ENCODE results near the gene KCNIP1. TPM values are rescaled to one million over a fixed set of nuclear protein-coding genes. Genes with fewer than 3 reads are reported as not detected.

KCNIP1 gene
- polyA plus RNA-seq, 1 of the 3 experiments (the other 2 are of a cell fraction): 1.3 TPM

- no peak overlapping the region for H3K9ac ChIP-seq
- CTCF ChIA-PET: interaction anchor here (0.6 to 1.2 kb wide), 2 partner anchors 45 to 610 kb away, joined by 3 read pairs; no protein-coding TSS in a partner anchor
- no peak overlapping the region for H3K27ac ChIP-seq (ENCODE audit: low read depth in 2 of 2, low read length in 1 of 2)
- no peak overlapping the region for H3K4me3 ChIP-seq (ENCODE audit: low read depth in 2 of 2, low read length in 1 of 2)
- WGBS (ENCODE audit: low lambda C conversion rate): 5% methylated on average over 2 of the region's 2 CpGs
- no peaks in the 10 kb centered on the region for H3K4me1 ChIP-seq (ENCODE audit: control insufficient read depth in 1 of 2, insufficient read depth in 2 of 2, low read depth in 1 of 2, low read length in 1 of 2)
- no peak for TF ChIP-seq MEF2A (IDR thresholded peaks at IDR 0.05; ENCODE audit: borderline replicate concordance, low read depth)
- TF ChIP-seq GATA2 (CRISPR knock-in tag; IDR thresholded peaks at IDR 0.05): no peak
- TF ChIP-seq RXRA (IDR thresholded peaks at IDR 0.05; ENCODE audit: borderline replicate concordance, low read depth): no peak
- TF ChIP-seq POLR2AphosphoS5 (IDR thresholded peaks at IDR 0.05; ENCODE audit: low read depth, low read length): no peak
- H3K9me3 ChIP-seq: no peaks in the 10 kb centered on the region
- POLR2A ChIA-PET: no interaction called here
- H3K4me2 ChIP-seq: no peak overlapping the region
- no peak overlapping the region for H2AFZ ChIP-seq (ENCODE audit: low read depth)
- H4K20me1 ChIP-seq (ENCODE audit: insufficient read depth): no peaks in the 10 kb centered on the region
- DNase-seq: no peak
- H3K9me2 ChIP-seq: no peaks in the 10 kb centered on the region
- no peaks in the 10 kb centered on the region for H3K79me2 ChIP-seq (ENCODE audit: insufficient read depth)
- no peaks in the 10 kb centered on the region for H3F3A ChIP-seq (replicated peaks; ENCODE audit: insufficient read depth)
- no peaks in the 10 kb centered on the region for H3K27me3 ChIP-seq (ENCODE audit: insufficient read depth)
- H3K36me3 ChIP-seq (replicated peaks in 1 of 2; ENCODE audit: control insufficient read depth in 1 of 2, insufficient read depth in 2 of 2, low read length in 1 of 2): no peaks in the 10 kb centered on the region
Measured at GRCh38 chr5:170732685-170733084, 228.9 kb downstream of the KCNIP1 start.

- WGBS (ENCODE audit: low lambda C conversion rate): 23% methylated on average over 3 of the region's 3 CpGs
- Histone ChIP-seq H3K4me1 (ENCODE audit: control insufficient read depth in 1 of 2, insufficient read depth in 2 of 2, low read depth in 1 of 2, low read length in 1 of 2) (no peaks in the 10 kb centered on the region), H3K9ac (no peak overlapping the region), H3K4me3 (ENCODE audit: low read depth in 2 of 2, low read length in 1 of 2) (no peak overlapping the region), H3K79me2 (ENCODE audit: insufficient read depth) (no peaks in the 10 kb centered on the region), H3K27ac (ENCODE audit: low read depth in 2 of 2, low read length in 1 of 2) (no peak overlapping the region), H4K20me1 (ENCODE audit: insufficient read depth) (no peaks in the 10 kb centered on the region), H3K9me3 (no peaks in the 10 kb centered on the region), H3K27me3 (ENCODE audit: insufficient read depth) (no peaks in the 10 kb centered on the region), H3K36me3 (replicated peaks in 1 of 2; ENCODE audit: control insufficient read depth in 1 of 2, insufficient read depth in 2 of 2, low read length in 1 of 2) (no peaks in the 10 kb centered on the region), H2AFZ (ENCODE audit: low read depth) (no peak overlapping the region), H3K4me2 (no peak overlapping the region), H3F3A (replicated peaks; ENCODE audit: insufficient read depth) (no peaks in the 10 kb centered on the region), H3K9me2 (no peaks in the 10 kb centered on the region)
- TF ChIP-seq EZH2phosphoT487 (IDR thresholded peaks at IDR 0.05; ENCODE audit: borderline replicate concordance, low read depth) (no peak), NRF1 (IDR thresholded peaks at IDR 0.05; ENCODE audit: low read depth, low read length) (no peak), NFIC (IDR thresholded peaks at IDR 0.05; ENCODE audit: borderline replicate concordance) (no peak), MAX (IDR thresholded peaks at IDR 0.05; ENCODE audit: low read depth) (no peak), RXRA (IDR thresholded peaks at IDR 0.05; ENCODE audit: borderline replicate concordance, low read depth) (no peak), MXI1 (IDR thresholded peaks at IDR 0.05; ENCODE audit: low read depth, low read length) (no peak), ZBTB33 (IDR thresholded peaks at IDR 0.05; ENCODE audit: borderline replicate concordance, low read depth) (no peak), PBX3 (IDR thresholded peaks at IDR 0.05) (no peak), RFX5 (IDR thresholded peaks at IDR 0.05; ENCODE audit: low read length) (no peak), FOSL2 (IDR thresholded peaks at IDR 0.05; ENCODE audit: borderline replicate concordance, low read depth) (no peak), REST (IDR thresholded peaks at IDR 0.05; ENCODE audit: low read depth, low read length) (no peak)
- POLR2A ChIA-PET: no interaction called here
- CTCF ChIA-PET: interaction anchor here (0.8 kb wide), 1 partner anchor 9 kb away, joined by 3 read pairs; no protein-coding TSS in a partner anchor
- DNase-seq: no peak
Measured at GRCh38 chr5:170736966-170737365, 233.1 kb downstream of the KCNIP1 start.

Data from SK-N-SH (cell line).